ENCODE measurements around the gene PPP6R2.
"Not testable (repeated sequence)": the region's sequence is repeated elsewhere in the genome, so short reads cannot be mapped to it uniquely, and the experiment has no call there.

The PPP6R2 gene

DNA sequence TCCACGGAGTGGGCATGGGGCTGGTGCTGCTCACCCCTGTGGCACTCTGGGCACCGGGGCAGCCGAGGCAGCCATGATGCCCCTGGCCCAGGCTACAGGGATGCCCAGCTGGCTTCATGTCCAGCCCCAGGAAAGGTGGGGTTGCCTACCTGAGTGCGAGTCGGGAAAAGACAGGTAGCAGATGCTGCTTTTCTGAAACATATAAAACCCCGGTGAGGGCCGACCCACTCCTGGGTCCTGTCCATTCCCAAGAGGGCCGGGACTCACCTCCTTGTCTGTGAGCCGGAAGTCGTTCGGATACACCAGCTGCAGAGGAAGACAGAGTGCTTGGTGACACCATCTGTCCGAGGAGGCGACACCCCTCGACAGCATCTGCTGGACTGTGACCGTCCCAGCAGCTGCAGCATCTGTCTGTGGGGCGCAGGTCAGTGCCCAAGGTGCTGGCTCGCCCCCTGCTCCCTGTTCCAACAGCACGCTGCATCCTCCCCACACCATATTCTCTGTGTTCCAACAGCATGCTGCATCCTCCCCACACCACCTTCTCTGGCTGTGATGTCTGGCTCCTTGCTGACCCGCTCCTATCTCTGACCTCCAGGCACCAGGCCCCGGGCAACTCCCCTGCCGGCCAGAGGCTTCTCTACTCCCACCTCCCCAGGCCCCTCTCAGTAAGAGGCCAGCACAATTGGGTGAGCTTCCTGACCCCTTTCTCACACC, 24.3 kb upstream of the PPP6R2 start:
- no peaks in the 10 kb centered on the region for H3K27me3 ChIP-seq (ENCODE audit: control insufficient read depth in 2 of 2, insufficient read depth in 2 of 2, low read length in 2 of 2)
- H3K4me1 ChIP-seq (ENCODE audit: control insufficient read depth in 2 of 2, insufficient read depth in 2 of 2, low read length in 2 of 2) = peaks cover 10 to 11% of the 10 kb centered on the region in 2 donors
- no peak overlapping the region for H3K4me3 ChIP-seq (ENCODE audit: low read length in 2 of 2)
- no peaks in the 10 kb centered on the region for H3K36me3 ChIP-seq (ENCODE audit: control insufficient read depth in 2 of 2, insufficient read depth in 2 of 2, low read length in 2 of 2)
- H3K27ac ChIP-seq (ENCODE audit: low read depth in 2 of 2, low read length in 2 of 2) = no peak overlapping the region
- no peak overlapping the region for H3K9ac ChIP-seq (ENCODE audit: low read depth in 1 of 2, low read length in 2 of 2)
- H3K9me3 ChIP-seq (ENCODE audit: control insufficient read depth in 2 of 2, low read length in 2 of 2) = no peaks in the 10 kb centered on the region

DNA sequence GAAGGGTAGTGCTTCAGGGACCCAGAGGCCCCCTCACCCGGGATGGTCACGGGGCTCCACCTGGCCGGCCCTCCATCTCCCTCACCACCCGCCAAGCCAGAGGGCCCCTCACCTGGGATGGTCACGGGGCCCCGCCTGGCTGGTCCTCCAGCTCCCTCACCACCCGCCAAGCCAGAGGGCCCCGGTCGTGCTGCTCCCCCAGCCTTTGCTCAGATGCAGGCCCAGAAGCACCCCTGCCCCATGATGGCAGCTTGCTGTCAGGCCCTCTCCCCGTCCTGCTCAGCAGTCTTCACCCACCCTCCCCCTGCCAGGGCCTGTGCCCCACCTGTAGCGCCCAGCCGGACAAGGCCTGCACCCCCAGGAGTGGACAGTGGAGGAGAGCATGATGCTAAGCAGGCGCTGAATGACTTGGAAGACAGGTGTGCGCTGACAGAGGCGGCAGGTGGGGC, 23.6 kb upstream of the PPP6R2 start:
- H3K4me1 ChIP-seq (ENCODE audit: control insufficient read depth in 2 of 2, insufficient read depth in 2 of 2, low read length in 2 of 2) = peaks cover 3 to 6% of the 10 kb centered on the region in 2 donors
- H3K9me3 ChIP-seq (ENCODE audit: control insufficient read depth in 2 of 2, low read length in 2 of 2) = no peaks in the 10 kb centered on the region
- H3K27ac ChIP-seq (ENCODE audit: low read depth in 2 of 2, low read length in 2 of 2) = no peak overlapping the region
- no peaks in the 10 kb centered on the region for H3K27me3 ChIP-seq (ENCODE audit: control insufficient read depth in 2 of 2, insufficient read depth in 2 of 2, low read length in 2 of 2)
- no peak overlapping the region for H3K4me3 ChIP-seq (ENCODE audit: low read length in 2 of 2)
- H3K36me3 ChIP-seq (ENCODE audit: control insufficient read depth in 2 of 2, insufficient read depth in 2 of 2, low read length in 2 of 2) = no peaks in the 10 kb centered on the region
- no peak overlapping the region for H3K9ac ChIP-seq (ENCODE audit: low read depth in 1 of 2, low read length in 2 of 2)

DNA sequence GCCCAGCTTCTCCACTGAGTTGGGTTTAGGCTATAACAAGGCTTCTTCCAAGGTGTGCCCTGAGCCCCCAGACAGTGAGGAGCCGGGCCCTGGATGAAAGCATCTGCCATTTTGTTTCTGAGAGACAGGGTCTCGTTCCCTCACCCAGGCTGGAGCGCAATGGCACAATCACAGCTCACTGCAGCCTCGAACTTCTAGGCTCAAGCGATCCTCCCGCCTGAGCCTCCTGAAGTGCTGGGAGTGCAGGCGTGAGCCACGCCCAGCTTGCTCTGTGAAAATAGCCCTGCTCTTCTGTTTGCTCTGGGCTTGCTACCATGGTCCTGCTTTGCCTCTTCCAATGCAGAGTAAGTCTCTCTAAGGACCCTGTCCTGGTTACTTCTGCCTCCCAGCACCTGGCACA, 23.0 kb upstream of the PPP6R2 start:
- no peaks in the 10 kb centered on the region for H3K9me3 ChIP-seq (ENCODE audit: control insufficient read depth in 2 of 2, low read length in 2 of 2)
- H3K27ac ChIP-seq (ENCODE audit: low read depth in 2 of 2, low read length in 2 of 2) = no peak overlapping the region
- peaks cover 0 to under 1% of the 10 kb centered on the region in 2 donors for H3K4me1 ChIP-seq (ENCODE audit: control insufficient read depth in 2 of 2, insufficient read depth in 2 of 2, low read length in 2 of 2)
- no peak overlapping the region for H3K4me3 ChIP-seq (ENCODE audit: low read length in 2 of 2)
- H3K36me3 ChIP-seq (ENCODE audit: control insufficient read depth in 2 of 2, insufficient read depth in 2 of 2, low read length in 2 of 2) = no peaks in the 10 kb centered on the region
- no peak overlapping the region for H3K9ac ChIP-seq (ENCODE audit: low read depth in 1 of 2, low read length in 2 of 2)
- H3K27me3 ChIP-seq (ENCODE audit: control insufficient read depth in 2 of 2, insufficient read depth in 2 of 2, low read length in 2 of 2) = no peaks in the 10 kb centered on the region

DNA sequence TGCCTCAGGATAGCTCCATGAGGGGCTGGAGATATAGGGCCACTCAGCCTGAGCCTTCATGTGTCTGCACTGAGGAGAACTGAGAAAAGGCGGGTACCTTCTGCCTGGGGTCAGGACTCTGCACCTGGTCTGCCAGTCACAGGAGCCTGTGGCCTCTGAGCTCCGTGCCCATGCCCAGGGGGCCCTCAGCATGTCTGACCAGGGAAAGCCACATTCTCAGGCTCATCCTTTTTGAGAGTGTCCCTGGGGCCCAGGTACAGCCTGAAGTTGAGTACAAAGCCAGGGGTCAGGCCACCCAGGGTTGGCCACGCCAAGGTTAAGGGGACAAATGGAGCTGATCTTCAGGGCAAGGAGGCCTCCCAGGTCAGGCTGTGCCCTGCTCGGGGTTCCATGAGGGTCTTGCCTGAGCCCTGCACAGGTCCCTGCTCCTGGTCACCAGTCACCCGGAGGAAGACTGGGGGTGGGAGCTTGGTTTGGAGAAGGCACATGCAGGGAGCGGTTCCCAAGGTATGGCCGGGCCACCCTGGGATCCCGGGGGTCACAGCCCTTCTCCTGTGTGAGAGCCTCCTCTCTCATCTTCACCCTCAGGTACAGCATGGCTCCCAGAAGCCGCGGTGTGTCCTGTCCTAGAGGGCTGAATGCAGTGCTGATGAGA, 22.3 kb upstream of the PPP6R2 start:
- Histone ChIP-seq H3K9ac (ENCODE audit: low read depth in 1 of 2, low read length in 2 of 2) (no peak overlapping the region), H3K27ac (ENCODE audit: low read depth in 2 of 2, low read length in 2 of 2) (no peak overlapping the region), H3K36me3 (ENCODE audit: control insufficient read depth in 2 of 2, insufficient read depth in 2 of 2, low read length in 2 of 2) (no peaks in the 10 kb centered on the region), H3K4me3 (ENCODE audit: low read length in 2 of 2) (no peak overlapping the region), H3K4me1 (ENCODE audit: control insufficient read depth in 2 of 2, insufficient read depth in 2 of 2, low read length in 2 of 2) (no peaks in the 10 kb centered on the region), H3K27me3 (ENCODE audit: control insufficient read depth in 2 of 2, insufficient read depth in 2 of 2, low read length in 2 of 2) (no peaks in the 10 kb centered on the region), H3K9me3 (ENCODE audit: control insufficient read depth in 2 of 2, low read length in 2 of 2) (no peaks in the 10 kb centered on the region)

DNA sequence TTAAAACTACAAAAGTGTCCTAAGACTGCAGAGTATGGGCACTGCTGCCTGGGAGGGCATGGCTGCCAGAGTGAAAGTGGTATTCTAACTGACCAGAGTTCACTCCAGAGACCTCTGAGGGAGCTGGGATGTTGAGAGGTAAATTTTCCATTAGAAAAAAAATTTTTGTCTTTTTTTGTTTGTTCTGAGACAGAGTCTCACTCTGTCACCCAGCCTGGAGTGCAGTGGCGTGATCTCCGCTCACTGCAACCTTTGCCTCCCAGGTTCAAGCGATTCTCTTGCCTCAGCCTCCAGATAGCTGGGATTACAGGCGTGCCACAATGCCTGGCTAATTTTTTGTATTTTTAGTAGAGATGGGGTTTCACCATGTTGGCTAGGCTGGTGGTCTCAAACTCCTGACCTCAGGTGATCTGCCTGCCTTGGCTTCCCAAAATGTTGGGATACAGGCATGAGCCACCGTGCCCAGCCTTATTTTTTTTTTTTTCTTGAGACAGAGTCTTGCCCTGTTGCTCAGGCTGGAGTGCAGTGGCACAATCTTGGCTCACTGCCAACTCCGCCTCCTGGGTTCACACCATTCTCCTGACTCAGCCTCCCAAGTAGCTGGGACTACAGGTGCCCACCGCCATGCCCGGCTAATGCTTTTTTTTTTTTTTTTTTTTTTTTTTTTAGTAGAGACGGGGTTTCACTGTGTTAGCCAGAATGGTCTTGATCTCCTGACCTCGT, 20.6 kb upstream of the PPP6R2 start:
- not testable (repeated sequence) for H3K36me3 ChIP-seq (ENCODE audit: control insufficient read depth in 2 of 2, insufficient read depth in 2 of 2, low read length in 2 of 2); H3K9me3 ChIP-seq (ENCODE audit: control insufficient read depth in 2 of 2, low read length in 2 of 2); H3K27ac ChIP-seq (ENCODE audit: low read depth in 2 of 2, low read length in 2 of 2); H3K4me1 ChIP-seq (ENCODE audit: control insufficient read depth in 2 of 2, insufficient read depth in 2 of 2, low read length in 2 of 2); H3K4me3 ChIP-seq (ENCODE audit: low read length in 2 of 2); H3K9ac ChIP-seq (ENCODE audit: low read depth in 1 of 2, low read length in 2 of 2); H3K27me3 ChIP-seq (ENCODE audit: control insufficient read depth in 2 of 2, insufficient read depth in 2 of 2, low read length in 2 of 2)

DNA sequence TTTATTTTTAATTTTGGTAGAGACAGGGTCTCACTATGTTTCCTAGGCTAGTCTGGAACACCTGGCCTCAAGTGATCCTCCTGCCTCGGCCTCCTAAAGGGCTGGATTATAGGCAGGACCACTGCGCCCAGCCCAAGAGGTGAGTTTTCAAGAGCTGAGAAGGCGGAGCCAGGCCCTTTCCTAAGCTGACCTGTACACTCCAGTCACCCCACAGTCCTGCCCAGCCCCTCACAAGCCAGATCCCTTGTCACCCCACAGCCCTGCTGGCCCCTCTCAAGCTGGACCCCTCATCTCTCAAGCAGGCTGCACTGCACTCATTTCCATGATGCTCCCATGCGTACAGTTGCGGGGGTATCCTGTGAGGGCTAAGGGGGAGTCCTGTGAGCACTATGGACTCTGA, 19.2 kb upstream of the PPP6R2 start:
- no peaks in the 10 kb centered on the region for H3K27me3 ChIP-seq (ENCODE audit: control insufficient read depth in 2 of 2, insufficient read depth in 2 of 2, low read length in 2 of 2)
- H3K4me1 ChIP-seq (ENCODE audit: control insufficient read depth in 2 of 2, insufficient read depth in 2 of 2, low read length in 2 of 2) = peaks cover 10% of the 10 kb centered on the region in 2 donors
- no peaks in the 10 kb centered on the region for H3K9me3 ChIP-seq (ENCODE audit: control insufficient read depth in 2 of 2, low read length in 2 of 2)
- H3K27ac ChIP-seq (ENCODE audit: low read depth in 2 of 2, low read length in 2 of 2) = no peak overlapping the region
- no peaks in the 10 kb centered on the region for H3K36me3 ChIP-seq (ENCODE audit: control insufficient read depth in 2 of 2, insufficient read depth in 2 of 2, low read length in 2 of 2)
- no peak overlapping the region for H3K4me3 ChIP-seq (ENCODE audit: low read length in 2 of 2)
- H3K9ac ChIP-seq (ENCODE audit: low read depth in 1 of 2, low read length in 2 of 2) = no peak overlapping the region

DNA sequence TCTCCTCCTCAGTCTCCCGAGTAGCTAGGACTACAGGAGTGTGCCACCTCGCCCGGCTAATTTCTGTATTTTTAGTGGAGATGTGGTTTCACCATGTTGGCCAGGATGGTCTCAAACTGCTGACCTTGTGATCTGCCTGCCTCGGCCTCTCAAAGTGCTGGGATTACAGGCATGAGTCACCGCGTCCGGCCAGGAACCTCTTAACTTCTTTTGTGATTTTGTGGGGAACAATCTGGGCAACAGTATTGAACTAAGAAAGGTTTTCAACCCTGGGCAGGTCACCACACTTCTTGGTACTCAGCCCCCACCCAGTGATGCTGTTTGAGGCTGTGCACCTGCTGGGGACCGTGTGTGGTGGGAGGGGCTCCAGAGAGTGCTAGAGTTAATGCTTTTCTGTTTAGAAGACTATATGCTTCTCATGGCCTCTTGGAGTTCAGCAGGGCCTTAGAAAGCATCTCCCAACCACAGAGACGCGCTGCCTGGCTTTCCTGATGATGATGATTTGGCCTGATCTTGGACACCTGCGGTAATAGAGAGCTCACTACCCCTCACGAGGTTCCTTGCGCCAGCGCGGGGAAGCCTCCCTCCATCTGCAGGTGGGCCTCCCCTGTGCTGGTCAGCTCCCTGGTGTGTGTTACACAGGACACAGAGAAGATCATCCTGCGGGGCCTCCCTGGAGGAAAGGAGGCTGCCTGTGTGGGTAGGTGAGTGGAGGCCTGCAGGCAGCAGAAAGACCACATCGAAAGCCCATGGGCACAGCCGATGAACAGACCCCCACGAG, 17.5 kb upstream of the PPP6R2 start:
- Histone ChIP-seq H3K4me3 (ENCODE audit: low read length in 2 of 2) (peak overlapping the region in 1 of 2 donors; percentile 72), H3K27ac (ENCODE audit: low read depth in 2 of 2, low read length in 2 of 2) (no peak overlapping the region), H3K4me1 (ENCODE audit: control insufficient read depth in 2 of 2, insufficient read depth in 2 of 2, low read length in 2 of 2) (peaks cover 10% of the 10 kb centered on the region in 2 donors), H3K9me3 (ENCODE audit: control insufficient read depth in 2 of 2, low read length in 2 of 2) (no peaks in the 10 kb centered on the region), H3K36me3 (ENCODE audit: control insufficient read depth in 2 of 2, insufficient read depth in 2 of 2, low read length in 2 of 2) (no peaks in the 10 kb centered on the region), H3K9ac (ENCODE audit: low read depth in 1 of 2, low read length in 2 of 2) (peak overlapping the region in 1 of 2 donors; percentile 41), H3K27me3 (ENCODE audit: control insufficient read depth in 2 of 2, insufficient read depth in 2 of 2, low read length in 2 of 2) (no peaks in the 10 kb centered on the region)

DNA sequence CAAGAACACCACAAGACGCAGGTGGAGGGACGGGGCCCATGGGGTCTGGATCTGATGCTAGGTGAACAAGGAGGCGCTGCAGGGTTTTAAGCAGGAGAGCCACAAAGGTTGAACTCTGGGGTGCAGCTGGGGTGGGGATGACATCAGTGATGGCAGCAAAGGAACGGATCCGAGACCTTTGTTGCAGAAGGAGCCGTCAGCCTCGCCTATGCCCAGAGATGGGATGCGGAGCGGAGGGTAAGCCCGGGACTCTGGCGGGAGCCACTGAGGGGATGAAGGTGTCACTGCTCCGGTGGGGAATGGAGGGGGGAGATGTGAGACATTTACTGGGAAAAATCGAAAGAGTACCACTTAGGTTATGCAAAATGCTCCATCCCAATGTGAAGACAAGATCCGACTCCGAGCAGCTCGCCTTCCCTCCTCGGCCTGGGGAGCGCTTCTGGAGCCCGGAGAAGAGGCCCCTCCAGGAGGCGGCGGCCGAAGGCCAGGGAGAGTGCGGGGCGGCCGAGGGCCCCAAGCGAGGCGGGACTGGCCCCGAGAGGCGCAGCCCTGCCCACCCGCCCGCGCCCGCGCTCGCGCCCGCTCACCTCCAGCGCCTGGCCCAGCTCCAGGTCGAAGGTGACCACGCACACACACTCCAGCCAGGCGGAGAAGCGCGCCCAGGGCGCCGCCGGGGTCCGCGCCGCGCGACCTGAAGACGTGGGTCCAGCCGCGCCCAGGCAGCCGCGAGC, 16.7 kb upstream of the PPP6R2 start:
- Histone ChIP-seq H3K27me3 (ENCODE audit: control insufficient read depth in 2 of 2, insufficient read depth in 2 of 2, low read length in 2 of 2) (no peaks in the 10 kb centered on the region), H3K4me1 (ENCODE audit: control insufficient read depth in 2 of 2, insufficient read depth in 2 of 2, low read length in 2 of 2) (peaks cover 10% of the 10 kb centered on the region in 2 donors), H3K9me3 (ENCODE audit: control insufficient read depth in 2 of 2, low read length in 2 of 2) (no peaks in the 10 kb centered on the region), H3K9ac (ENCODE audit: low read depth in 1 of 2, low read length in 2 of 2) (peak overlapping the region; percentile 41 to 93), H3K4me3 (ENCODE audit: low read length in 2 of 2) (peak overlapping the region; percentile 72 to 79), H3K27ac (ENCODE audit: low read depth in 2 of 2, low read length in 2 of 2) (no peak overlapping the region), H3K36me3 (ENCODE audit: control insufficient read depth in 2 of 2, insufficient read depth in 2 of 2, low read length in 2 of 2) (no peaks in the 10 kb centered on the region)

DNA sequence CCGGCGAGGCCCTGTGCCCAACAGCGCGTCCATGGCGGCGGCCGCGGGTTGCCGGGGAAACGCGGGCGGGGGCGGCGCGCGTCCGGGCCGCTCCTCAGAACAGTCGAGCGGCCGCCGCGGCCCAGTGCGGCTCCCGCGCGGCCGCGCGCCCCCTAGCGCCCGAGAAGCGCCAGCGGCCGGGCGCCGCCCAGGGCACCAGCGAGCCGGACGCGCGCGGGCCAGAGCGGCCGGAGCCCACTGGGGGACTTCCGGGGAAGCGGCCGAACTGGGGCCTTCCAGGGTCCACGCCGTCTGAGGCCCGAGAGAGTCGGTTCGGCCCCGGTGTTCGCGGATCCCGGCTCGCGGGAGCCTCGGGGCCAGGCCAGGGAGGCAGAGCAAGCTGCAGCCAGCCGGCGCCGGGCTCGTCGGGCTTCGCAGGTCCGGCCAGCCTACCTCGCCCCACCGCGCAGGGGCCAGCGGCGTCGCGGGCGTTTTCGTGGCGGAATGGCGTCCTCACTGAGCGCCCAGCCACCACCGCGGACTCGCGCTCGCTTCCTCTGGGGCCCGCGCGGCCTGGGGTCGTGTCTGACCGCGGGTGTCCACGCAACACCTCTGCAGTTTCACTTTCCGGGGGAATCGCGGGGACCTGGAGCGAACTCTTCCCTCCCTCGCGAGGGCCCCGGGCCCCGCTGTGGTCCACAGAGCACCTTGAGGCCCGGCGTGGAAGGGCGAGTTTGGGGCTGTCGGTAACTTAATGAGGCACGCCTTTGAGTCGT, 16.0 kb upstream of the PPP6R2 start, which contains the start of gene DENND6B:
Gene DENND6B, minus strand, starts transcription at position 57 of the 755 bp plus-strand sequence. Its CDS starts 24 bp downstream, at position 33.
- Histone ChIP-seq H3K4me3 (ENCODE audit: low read length in 2 of 2) (peak within 1 kb of the TSS; percentile 72 to 79), H3K9me3 (ENCODE audit: control insufficient read depth in 2 of 2, low read length in 2 of 2) (no peaks in the 10 kb centered on the region), H3K9ac (ENCODE audit: low read depth in 1 of 2, low read length in 2 of 2) (peak within 1 kb of the TSS; percentile 85 to 93), H3K27me3 (ENCODE audit: control insufficient read depth in 2 of 2, insufficient read depth in 2 of 2, low read length in 2 of 2) (no peaks in the 10 kb centered on the region), H3K36me3 (ENCODE audit: control insufficient read depth in 2 of 2, insufficient read depth in 2 of 2, low read length in 2 of 2) (no peaks in the 10 kb centered on the region), H3K27ac (ENCODE audit: low read depth in 2 of 2, low read length in 2 of 2) (peak within 1 kb of the TSS; percentile 85 to 87), H3K4me1 (ENCODE audit: control insufficient read depth in 2 of 2, insufficient read depth in 2 of 2, low read length in 2 of 2) (peaks cover 10% of the 10 kb centered on the region in 2 donors)
